ENCODE results near the gene SUMO3. TPM values are rescaled to one million over a fixed set of nuclear protein-coding genes. Genes with fewer than 3 reads are reported as not detected.

SUMO3 gene
- total RNA-seq, 1 donor from 2014 or later, result 131 TPM

GRCh38 chr21:44829507-44830092 lies 11.7 kb upstream of the SUMO3 start:
- H3K36me3 ChIP-seq (ENCODE audit: control insufficient read depth, insufficient read depth, low read length), result no peaks in the 10 kb centered on the region
- no peak overlapping the region for H3K4me3 ChIP-seq (ENCODE audit: low read depth, low read length)
- no peak for TF ChIP-seq CTCF (IDR thresholded peaks at IDR 0.05; ENCODE audit: insufficient read depth, low read length, severe bottlenecking)
- DNase-seq (ENCODE audit: low read depth) (no peak), FAIRE-seq (no peak)
- no peaks in the 10 kb centered on the region for H3K27me3 ChIP-seq (ENCODE audit: control insufficient read depth, insufficient read depth, low read length)

- Histone ChIP-seq H3K27me3 (ENCODE audit: control insufficient read depth, insufficient read depth, low read length) (no peaks in the 10 kb centered on the region), H3K36me3 (ENCODE audit: control insufficient read depth, insufficient read depth, low read length) (no peaks in the 10 kb centered on the region), H3K4me3 (ENCODE audit: low read depth, low read length) (no peak overlapping the region)
- TF ChIP-seq CTCF (IDR thresholded peaks at IDR 0.05; ENCODE audit: insufficient read depth, low read length, severe bottlenecking), result no peak
- DNase-seq (ENCODE audit: low read depth), result no peak
- FAIRE-seq, result no peak
These were observed 10.6 kb upstream of the SUMO3 start for GRCh38 chr21:44828362-44829056.

- TF ChIP-seq CTCF (IDR thresholded peaks at IDR 0.05; ENCODE audit: insufficient read depth, low read length, severe bottlenecking), result no peak
- Histone ChIP-seq H3K4me3 (ENCODE audit: low read depth, low read length) (no peak overlapping the region), H3K27me3 (ENCODE audit: control insufficient read depth, insufficient read depth, low read length) (no peaks in the 10 kb centered on the region), H3K36me3 (ENCODE audit: control insufficient read depth, insufficient read depth, low read length) (no peaks in the 10 kb centered on the region)
- FAIRE-seq (no peak), DNase-seq (ENCODE audit: low read depth) (no peak)
These were observed 5.4 kb upstream of the SUMO3 start for GRCh38 chr21:44823179-44823660.

DNA sequence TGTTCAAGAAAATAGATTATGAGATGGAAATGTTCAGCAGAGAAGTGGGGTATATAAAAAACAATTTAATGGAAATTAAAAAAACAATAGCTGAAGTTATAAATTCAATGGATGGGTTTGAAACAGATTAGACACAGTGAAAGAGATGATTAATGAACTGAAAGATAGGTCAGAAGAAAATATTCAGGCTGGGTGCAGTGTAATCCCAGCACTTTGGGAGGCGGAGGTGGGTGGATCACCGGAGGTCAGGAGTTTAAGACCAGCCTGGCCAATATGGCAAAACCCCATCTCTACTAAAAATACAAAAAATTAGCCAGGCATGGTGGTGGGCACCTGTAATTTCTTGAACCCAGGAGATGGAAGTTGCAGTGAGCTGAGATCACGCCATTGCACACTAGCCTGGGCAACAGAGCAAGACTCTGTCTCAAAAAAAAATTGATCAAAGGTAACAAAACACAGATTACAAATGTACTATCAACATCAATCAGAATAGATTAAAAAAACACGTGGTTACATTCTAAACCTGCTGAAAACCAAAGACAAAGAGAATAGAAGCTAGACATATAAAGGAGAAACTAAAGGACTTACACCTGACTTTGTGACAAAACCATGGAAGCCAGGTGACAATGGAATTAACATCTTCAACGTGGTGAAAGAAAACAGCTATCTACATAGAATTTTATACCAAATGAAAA lies 4.8 kb upstream of the SUMO3 start:
- no peaks in the 10 kb centered on the region for H3K27me3 ChIP-seq (ENCODE audit: control insufficient read depth, insufficient read depth, low read length)
- no peak for TF ChIP-seq CTCF (IDR thresholded peaks at IDR 0.05; ENCODE audit: insufficient read depth, low read length, severe bottlenecking)
- no peak for FAIRE-seq
- no peak overlapping the region for H3K4me3 ChIP-seq (ENCODE audit: low read depth, low read length)
- no peaks in the 10 kb centered on the region for H3K36me3 ChIP-seq (ENCODE audit: control insufficient read depth, insufficient read depth, low read length)
- DNase-seq (ENCODE audit: low read depth), result no peak

- Histone ChIP-seq H3K36me3 (ENCODE audit: control insufficient read depth, insufficient read depth, low read length) (no peaks in the 10 kb centered on the region), H3K27me3 (ENCODE audit: control insufficient read depth, insufficient read depth, low read length) (no peaks in the 10 kb centered on the region), H3K4me3 (ENCODE audit: low read depth, low read length) (no peak overlapping the region)
- no peak for FAIRE-seq
- no peak for DNase-seq (ENCODE audit: low read depth)
- no peak for TF ChIP-seq CTCF (IDR thresholded peaks at IDR 0.05; ENCODE audit: insufficient read depth, low read length, severe bottlenecking)
These were observed 3.0 kb upstream of the SUMO3 start for GRCh38 chr21:44820851-44821250.
